Astrocyte (in vitro differentiated cells and primary cell): ENCODE measurements around the gene RELN.

Experiments
- EZH2 ChIP-seq: IDR thresholded peaks from 2 replicates; pipeline ENCODE4 v1.6.1; 2012; ENCODE audit warnings: mild to moderate bottlenecking, low read length, inconsistent platforms; ENCODE audit not compliant: insufficient read depth
- TF ChIP-seq, protein P1 (sequence below): IDR thresholded peaks from 2 replicates; pipeline ENCODE4 v1.5.1; 2011; ENCODE audit warnings: low read depth, mild to moderate bottlenecking, inconsistent platforms, low read length, moderate library complexity; ENCODE audit not compliant: insufficient read depth

DNA sequence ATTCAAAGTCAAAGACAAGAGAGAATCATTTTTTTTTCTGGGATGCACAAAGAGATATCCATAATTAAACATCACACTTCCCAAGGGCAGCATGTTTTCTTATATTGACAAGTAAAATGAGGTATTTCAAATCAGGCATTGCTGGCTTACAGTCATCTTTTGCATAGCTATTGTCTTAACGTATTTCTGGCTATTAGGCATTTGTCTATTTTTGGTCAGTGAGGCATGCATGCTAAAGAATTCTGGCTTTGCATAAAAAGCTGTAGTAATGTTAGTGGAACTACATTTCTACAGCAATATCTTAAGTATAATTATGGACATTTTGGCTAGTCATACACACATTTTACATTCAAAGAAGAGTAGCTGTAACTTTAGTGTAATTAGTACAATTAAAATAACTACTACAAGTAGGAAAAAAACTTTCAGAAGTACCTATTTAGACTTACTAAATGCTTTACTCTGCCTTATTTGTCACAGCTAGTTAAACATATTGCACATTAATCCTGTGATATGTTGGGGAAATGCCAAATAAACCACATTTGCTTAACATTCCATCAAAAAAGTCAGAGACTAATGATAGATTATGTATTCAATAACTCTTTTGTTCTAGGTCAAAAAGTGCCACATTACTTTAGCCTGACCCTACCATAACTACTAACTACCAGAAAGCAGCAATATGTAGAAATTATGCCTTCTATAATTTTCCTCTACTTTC, 76.4 kb downstream of the RELN start:
- TF ChIP-seq, protein P1, sequence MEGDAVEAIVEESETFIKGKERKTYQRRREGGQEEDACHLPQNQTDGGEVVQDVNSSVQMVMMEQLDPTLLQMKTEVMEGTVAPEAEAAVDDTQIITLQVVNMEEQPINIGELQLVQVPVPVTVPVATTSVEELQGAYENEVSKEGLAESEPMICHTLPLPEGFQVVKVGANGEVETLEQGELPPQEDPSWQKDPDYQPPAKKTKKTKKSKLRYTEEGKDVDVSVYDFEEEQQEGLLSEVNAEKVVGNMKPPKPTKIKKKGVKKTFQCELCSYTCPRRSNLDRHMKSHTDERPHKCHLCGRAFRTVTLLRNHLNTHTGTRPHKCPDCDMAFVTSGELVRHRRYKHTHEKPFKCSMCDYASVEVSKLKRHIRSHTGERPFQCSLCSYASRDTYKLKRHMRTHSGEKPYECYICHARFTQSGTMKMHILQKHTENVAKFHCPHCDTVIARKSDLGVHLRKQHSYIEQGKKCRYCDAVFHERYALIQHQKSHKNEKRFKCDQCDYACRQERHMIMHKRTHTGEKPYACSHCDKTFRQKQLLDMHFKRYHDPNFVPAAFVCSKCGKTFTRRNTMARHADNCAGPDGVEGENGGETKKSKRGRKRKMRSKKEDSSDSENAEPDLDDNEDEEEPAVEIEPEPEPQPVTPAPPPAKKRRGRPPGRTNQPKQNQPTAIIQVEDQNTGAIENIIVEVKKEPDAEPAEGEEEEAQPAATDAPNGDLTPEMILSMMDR, result no peak
- TF ChIP-seq EZH2, result no peak
